NT2/D1 (cell line): Measurements from ENCODE around the gene DHX9.

Experiments
- DNase-seq: peaks from one replicate; pipeline ENCODE4 v3.0.0-alpha.2; 2011; ENCODE audit warnings: low read depth, low spot score
- H3K27me3 ChIP-seq: 2 replicates; pipeline ENCODE4 v1.6.0; 2011; ENCODE audit warnings: mild to moderate bottlenecking; ENCODE audit not compliant: insufficient read length, insufficient read depth
- H3K36me3 ChIP-seq: 2 replicates; pipeline ENCODE4 v1.6.1; 2011; ENCODE audit warnings: mild to moderate bottlenecking, low read length, mixed read lengths; ENCODE audit not compliant: insufficient read depth, insufficient read length
- H3K4me1 ChIP-seq: 2 replicates; pipeline ENCODE4 v1.5.1; 2011; ENCODE audit not compliant: insufficient read depth, insufficient read length
- H3K4me3 ChIP-seq: 2 replicates; pipeline ENCODE4 v1.5.1; 2011; ENCODE audit warnings: low read depth; ENCODE audit not compliant: insufficient read length
- H3K9ac ChIP-seq: 2 replicates; pipeline ENCODE4 v1.6.0; 2011; ENCODE audit warnings: low read depth; ENCODE audit not compliant: insufficient read length
- H3K9me3 ChIP-seq: 2 replicates; pipeline ENCODE4 v1.5.1; 2011; ENCODE audit warnings: mild to moderate bottlenecking, low read length; ENCODE audit not compliant: insufficient read depth
- SUZ12 ChIP-seq: IDR thresholded peaks from 2 replicates; pipeline ENCODE4 v1.6.1; 2011; ENCODE audit not compliant: insufficient read length, insufficient read depth; ENCODE audit errors: extremely low read depth
- YY1 ChIP-seq: IDR thresholded peaks from 2 replicates; pipeline ENCODE4 v1.6.1; 2011; ENCODE audit not compliant: insufficient read length, insufficient read depth
- ZNF274 ChIP-seq: IDR thresholded peaks from 2 replicates; pipeline ENCODE4 v1.6.1; 2011; ENCODE audit warnings: mild to moderate bottlenecking, low read depth, low read length

The DHX9 gene

GRCh38 chr1:182860658-182861057, 21.5 kb downstream of the DHX9 start:
- Histone ChIP-seq H3K27me3 (no peaks in the 10 kb centered on the region), H3K4me1 (no peaks in the 10 kb centered on the region), H3K9ac (no peak overlapping the region), H3K4me3 (no peak overlapping the region), H3K36me3 (peaks cover 100% of the 10 kb centered on the region), H3K9me3 (no peaks in the 10 kb centered on the region)
- DNase-seq, result no peak
- no peak for TF ChIP-seq SUZ12
- no peak for TF ChIP-seq ZNF274
- TF ChIP-seq YY1, result no peak

GRCh38 chr1:182861994-182862393, 22.8 kb downstream of the DHX9 start:
- H3K4me1 ChIP-seq, result no peaks in the 10 kb centered on the region
- H3K9ac ChIP-seq, result no peak overlapping the region
- H3K27me3 ChIP-seq, result no peaks in the 10 kb centered on the region
- no peak overlapping the region for H3K4me3 ChIP-seq
- peaks cover 100% of the 10 kb centered on the region for H3K36me3 ChIP-seq
- H3K9me3 ChIP-seq, result no peaks in the 10 kb centered on the region
- TF ChIP-seq YY1, result no peak
- no peak for TF ChIP-seq ZNF274
- TF ChIP-seq SUZ12, result no peak
- no peak for DNase-seq

DNA sequence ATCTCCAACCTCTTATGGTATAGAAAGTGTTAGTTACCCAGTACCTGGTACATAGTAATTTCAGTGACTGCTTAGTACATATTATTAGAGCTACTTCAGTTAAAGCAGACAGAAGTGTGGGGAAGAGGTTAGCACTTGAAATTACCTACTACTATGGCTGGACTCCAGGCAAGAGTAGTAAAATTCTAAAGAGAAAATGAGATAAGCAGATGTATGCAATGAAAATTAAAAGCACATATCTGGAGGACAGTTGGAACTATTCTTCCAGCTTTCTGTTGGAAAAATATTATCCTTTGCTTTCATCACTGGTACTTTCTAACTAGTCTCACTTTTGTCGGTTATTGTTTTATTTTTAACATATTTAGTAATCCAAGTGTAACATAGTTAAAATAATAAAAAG, 23.7 kb downstream of the DHX9 start:
- Histone ChIP-seq H3K4me1 (no peaks in the 10 kb centered on the region), H3K36me3 (peaks cover 100% of the 10 kb centered on the region), H3K4me3 (no peak overlapping the region), H3K27me3 (no peaks in the 10 kb centered on the region), H3K9ac (no peak overlapping the region), H3K9me3 (no peaks in the 10 kb centered on the region)
- DNase-seq, result no peak
- no peak for TF ChIP-seq ZNF274
- no peak for TF ChIP-seq YY1
- no peak for TF ChIP-seq SUZ12

DNA sequence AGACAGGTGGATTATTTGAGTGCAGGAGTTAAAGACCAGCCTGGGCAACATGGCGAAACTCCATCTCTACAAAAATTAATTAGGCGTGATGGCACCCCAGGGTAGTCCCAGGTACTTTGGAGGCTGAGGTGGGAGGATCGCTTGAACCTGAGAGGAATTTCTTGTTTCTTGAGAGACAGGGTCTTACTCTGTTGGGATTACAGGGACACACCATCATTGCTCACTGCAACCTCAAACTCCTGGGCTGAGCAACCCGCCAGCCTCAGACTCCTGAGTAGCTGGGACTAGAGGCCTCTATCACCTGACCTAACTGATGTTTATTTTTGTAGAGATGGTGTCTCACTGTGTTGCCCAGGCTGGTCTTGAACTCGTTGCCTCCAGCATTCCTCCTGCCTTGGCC, 24.8 kb downstream of the DHX9 start:
- no peak for TF ChIP-seq SUZ12
- no peak for TF ChIP-seq ZNF274
- TF ChIP-seq YY1, result no peak
- H3K9ac ChIP-seq, result no peak overlapping the region
- H3K9me3 ChIP-seq, result no peaks in the 10 kb centered on the region
- H3K27me3 ChIP-seq, result no peaks in the 10 kb centered on the region
- no peak for DNase-seq
- H3K4me1 ChIP-seq, result no peaks in the 10 kb centered on the region
- peaks cover 100% of the 10 kb centered on the region for H3K36me3 ChIP-seq
- no peak overlapping the region for H3K4me3 ChIP-seq

DNA sequence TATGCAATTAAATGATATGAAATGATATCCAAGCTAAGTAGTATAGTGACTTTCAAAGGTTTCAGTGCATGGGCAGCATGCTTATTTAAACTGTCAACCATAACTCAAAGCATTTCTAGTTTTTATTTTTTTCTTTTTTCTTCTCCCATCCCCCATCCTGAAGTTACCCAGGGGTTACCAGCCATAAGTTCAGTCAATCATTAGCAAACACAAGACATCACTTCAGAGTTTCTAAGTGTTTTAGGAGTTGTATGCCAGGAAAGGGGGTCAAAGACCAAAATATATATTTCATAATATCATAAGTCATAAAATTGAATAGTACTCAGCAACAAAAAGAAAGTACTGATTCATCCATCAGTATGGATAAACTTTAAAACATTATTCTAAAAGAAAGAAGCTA, 28.7 kb downstream of the DHX9 start:
- Histone ChIP-seq H3K4me3 (no peak overlapping the region), H3K9me3 (no peaks in the 10 kb centered on the region), H3K36me3 (peaks cover 100% of the 10 kb centered on the region), H3K4me1 (no peaks in the 10 kb centered on the region), H3K9ac (no peak overlapping the region), H3K27me3 (no peaks in the 10 kb centered on the region)
- TF ChIP-seq SUZ12, result no peak
- TF ChIP-seq ZNF274, result no peak
- TF ChIP-seq YY1, result no peak
- no peak for DNase-seq

GRCh38 chr1:182869241-182869666, 30.1 kb downstream of the DHX9 start:
- Histone ChIP-seq H3K9ac (no peak overlapping the region), H3K4me3 (no peak overlapping the region), H3K36me3 (peaks cover 100% of the 10 kb centered on the region), H3K9me3 (no peaks in the 10 kb centered on the region), H3K4me1 (no peaks in the 10 kb centered on the region), H3K27me3 (no peaks in the 10 kb centered on the region)
- TF ChIP-seq ZNF274, result no peak
- no peak for TF ChIP-seq YY1
- TF ChIP-seq SUZ12, result no peak
- no peak for DNase-seq

DNA sequence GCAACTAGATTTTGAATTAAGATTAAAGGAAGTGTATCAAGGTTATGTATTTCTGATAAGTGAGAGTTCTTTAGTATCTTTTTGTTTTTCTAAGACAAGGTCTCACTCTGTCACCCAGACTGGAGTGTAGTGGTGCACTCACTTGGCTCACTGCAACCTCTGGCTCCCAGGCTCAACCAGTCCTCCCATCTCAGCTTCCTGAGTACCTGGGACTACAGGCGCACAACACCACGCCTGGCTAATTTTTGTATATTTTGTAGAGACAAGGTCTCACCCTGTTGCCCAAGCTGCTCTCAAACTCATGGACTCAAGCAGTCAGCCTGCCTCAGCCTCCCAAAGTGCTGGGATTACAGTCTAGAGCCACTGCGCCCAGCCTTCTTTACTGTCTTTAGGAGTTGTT, 33.7 kb downstream of the DHX9 start:
- H3K36me3 ChIP-seq, result peaks cover 100% of the 10 kb centered on the region

GRCh38 chr1:182875889-182876288, 36.7 kb downstream of the DHX9 start:
- no peak for DNase-seq
- peaks cover 100% of the 10 kb centered on the region for H3K36me3 ChIP-seq
- H3K9ac ChIP-seq, result no peak overlapping the region
- H3K4me1 ChIP-seq, result no peaks in the 10 kb centered on the region
- no peak for TF ChIP-seq SUZ12
- TF ChIP-seq YY1, result no peak
- no peak for TF ChIP-seq ZNF274
- H3K4me3 ChIP-seq, result no peak overlapping the region
- H3K27me3 ChIP-seq, result no peaks in the 10 kb centered on the region
- H3K9me3 ChIP-seq, result no peaks in the 10 kb centered on the region

More for the DNA sequence above, 33.7 kb downstream of the DHX9 start:
- TF ChIP-seq YY1, result no peak
- no peak for TF ChIP-seq ZNF274
- TF ChIP-seq SUZ12, result no peak
- no peaks in the 10 kb centered on the region for H3K4me1 ChIP-seq
- H3K9me3 ChIP-seq, result no peaks in the 10 kb centered on the region
- DNase-seq, result no peak
- no peak overlapping the region for H3K9ac ChIP-seq
- no peak overlapping the region for H3K4me3 ChIP-seq
- H3K27me3 ChIP-seq, result no peaks in the 10 kb centered on the region
